Neuronal stem cell (in vitro differentiated cells): ENCODE results near the gene SCFD2.

Source experiments
- DNase-seq: peaks from one replicate; pipeline ENCODE4 v3.0.0-alpha.2; 2013; ENCODE audit warnings: low spot score
- H2AFZ ChIP-seq: one replicate; pipeline ENCODE4 v1.6.1; 2013; ENCODE audit warnings: mild to moderate bottlenecking, low read length, inconsistent platforms
- H2AK5ac ChIP-seq: 2 replicates; pipeline ENCODE4 v1.6.1; 2013; ENCODE audit warnings: low read depth, mild to moderate bottlenecking, inconsistent platforms, low read length, moderate library complexity, mixed read lengths
- H2BK120ac ChIP-seq: 2 replicates; pipeline ENCODE4 v1.6.1; 2013; ENCODE audit warnings: low read depth, mild to moderate bottlenecking, inconsistent platforms, low read length, moderate library complexity, mixed read lengths
- H2BK12ac ChIP-seq: one replicate; pipeline ENCODE4 v1.6.1; 2013; ENCODE audit warnings: low read length, inconsistent platforms
- H2BK15ac ChIP-seq: 2 replicates; pipeline ENCODE4 v1.6.1; 2013; ENCODE audit warnings: mild to moderate bottlenecking, low read length, inconsistent platforms, mixed read lengths
- H2BK5ac ChIP-seq: one replicate; pipeline ENCODE4 v1.6.1; 2013; ENCODE audit warnings: inconsistent platforms, mild to moderate bottlenecking, low read length, moderate library complexity
- H3K14ac ChIP-seq: one replicate; pipeline ENCODE4 v1.6.1; 2013; ENCODE audit warnings: low read length, inconsistent platforms
- H3K18ac ChIP-seq: 2 replicates; pipeline ENCODE4 v1.6.1; 2013; ENCODE audit warnings: low read length, inconsistent platforms
- H3K23ac ChIP-seq: 2 replicates; pipeline ENCODE4 v1.6.1; 2013; ENCODE audit warnings: low read depth, mild to moderate bottlenecking, mixed read lengths, low read length, inconsistent platforms; ENCODE audit not compliant: poor library complexity
- H3K27ac ChIP-seq: replicated peaks from 3 replicates; pipeline ENCODE4 v1.5.1; 2013; ENCODE audit warnings: low read length, inconsistent platforms
- H3K27me3 ChIP-seq, 3 experiments: 2 replicates each; pipeline ENCODE4 v1.6.1; 2013; ENCODE audit warnings: low read length in 3 of 3, mild to moderate bottlenecking in 2 of 3, inconsistent platforms in 1 of 3, low read depth in 1 of 3, mixed read lengths in 1 of 3, moderate library complexity in 1 of 3; ENCODE audit not compliant: control insufficient read depth in 3 of 3, insufficient read depth in 3 of 3
- H3K36me3 ChIP-seq, 2 donors: replicated peaks in 1 of 2; 2 replicates each; pipeline ENCODE4 v1.6.1; 2013; ENCODE audit warnings: low read length in 2 of 2; ENCODE audit not compliant: control insufficient read depth in 2 of 2, insufficient read depth in 2 of 2
- H3K4ac ChIP-seq: 2 replicates; pipeline ENCODE4 v1.6.1; 2013; ENCODE audit warnings: inconsistent platforms, mild to moderate bottlenecking, low read length, moderate library complexity
- H3K4me1 ChIP-seq, 2 donors: 1 replicate in 1 of 2; 2 replicates in 1 of 2; pipeline ENCODE4 v1.6.1; 2013; ENCODE audit warnings: low read length in 2 of 2, low read depth in 1 of 2; ENCODE audit not compliant: control insufficient read depth in 2 of 2, insufficient read depth in 1 of 2
- H3K4me2 ChIP-seq: one replicate; pipeline ENCODE4 v1.6.1; 2013; ENCODE audit warnings: mild to moderate bottlenecking, low read length, inconsistent platforms; ENCODE audit not compliant: insufficient read depth, poor library complexity, severe bottlenecking
- H3K4me3 ChIP-seq, 2 donors: 2 replicates each; pipeline ENCODE4 v1.5.1; 2013; ENCODE audit warnings: low read length in 2 of 2, mild to moderate bottlenecking in 2 of 2, inconsistent platforms in 1 of 2, moderate library complexity in 1 of 2
- H3K79me1 ChIP-seq: one replicate; pipeline ENCODE4 v1.6.1; 2013; ENCODE audit warnings: low read depth, mild to moderate bottlenecking, inconsistent platforms, low read length, moderate library complexity
- H3K9ac ChIP-seq: one replicate; pipeline ENCODE4 v1.6.1; 2013; ENCODE audit warnings: mild to moderate bottlenecking, low read depth, low read length, inconsistent platforms; ENCODE audit not compliant: poor library complexity
- H3K9me3 ChIP-seq, 2 donors: replicated peaks in 1 of 2; 2 replicates each; pipeline versions ENCODE3 to v1.6.1; 2013; ENCODE audit warnings: low read length in 2 of 2, mild to moderate bottlenecking in 2 of 2, inconsistent platforms in 1 of 2, low read depth in 1 of 2, mixed read lengths in 1 of 2, moderate library complexity in 1 of 2; ENCODE audit not compliant: control insufficient read depth in 2 of 2, insufficient read depth in 1 of 2
- H4K8ac ChIP-seq: one replicate; pipeline ENCODE4 v1.6.1; 2013; ENCODE audit warnings: low read depth, mild to moderate bottlenecking, inconsistent platforms, low read length, moderate library complexity
- H4K91ac ChIP-seq: one replicate; pipeline ENCODE4 v1.6.1; 2013; ENCODE audit warnings: low read length, low read depth, mild to moderate bottlenecking, inconsistent platforms; ENCODE audit not compliant: poor library complexity
- WGBS, 2 donors: extraction: QIAGEN DNeasy Blood & Tissue Kit; methylation state at CpG; one replicate each; pipeline ENCODE4 v1.1.7; 2013; ENCODE audit warnings: missing lambda C conversion rate in 2 of 2, mixed read lengths in 1 of 2; ENCODE audit not compliant: insufficient read length in 2 of 2, insufficient replicate concordance in 1 of 2; ENCODE audit errors: extremely low coverage in 2 of 2; 5-methylcytosine and 5-hydroxymethylcytosine counted together

SCFD2 gene

DNA sequence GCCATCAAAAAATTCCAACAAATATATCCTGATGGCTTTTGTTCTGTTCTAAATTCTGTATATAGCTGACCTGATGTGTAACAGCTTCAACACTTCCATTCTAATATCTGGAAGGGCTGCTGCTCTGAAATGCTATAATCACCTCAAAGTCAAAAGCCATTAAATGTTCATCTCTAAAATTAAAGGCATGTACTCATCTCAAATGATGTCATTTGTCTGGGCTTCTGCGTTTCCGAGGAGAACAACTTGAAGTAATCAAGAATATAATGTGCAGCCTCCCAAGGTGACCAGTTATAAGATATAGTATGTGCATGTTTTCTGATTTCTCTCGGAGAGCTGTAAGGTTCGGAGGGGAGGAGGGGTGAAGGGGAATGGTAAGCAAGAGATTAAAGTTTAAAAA is 237.6 kb downstream of the SCFD2 start:
- no peaks in the 10 kb centered on the region for H3K79me1 ChIP-seq
- WGBS, 2 donors = no CpG with 5 or more reads among the region's 4 CpGs
- H3K27ac ChIP-seq = no peak overlapping the region

DNA sequence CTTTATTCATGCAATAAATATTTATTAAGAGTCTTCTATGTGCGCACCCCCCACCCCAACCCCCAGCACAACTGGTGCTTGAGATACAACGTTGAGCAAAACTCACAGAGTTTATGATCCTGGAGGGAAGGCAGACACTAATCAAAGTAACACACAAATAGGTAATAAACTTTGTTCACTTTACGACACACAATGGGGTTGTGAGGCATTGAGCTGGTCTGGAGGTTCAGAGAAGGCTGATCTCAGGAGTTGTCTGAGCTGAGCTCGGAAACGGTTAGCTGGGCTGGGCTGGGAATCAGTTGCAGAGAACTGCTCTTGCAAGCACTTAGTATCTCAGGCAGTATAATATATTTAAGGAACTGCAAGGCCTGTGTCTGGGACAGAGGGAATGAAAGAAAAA is 238.5 kb downstream of the SCFD2 start:
- H2BK15ac ChIP-seq = no peak overlapping the region
- no peak for DNase-seq
- no peak overlapping the region for H3K4me2 ChIP-seq
- no peaks in the 10 kb centered on the region for H3K79me1 ChIP-seq
- no peak overlapping the region for H3K4me3 ChIP-seq
- H3K9ac ChIP-seq = no peak overlapping the region
- H2AK5ac ChIP-seq = no peak overlapping the region
- no CpG with 5 or more reads among the region's 5 CpGs for WGBS, 2 donors
- H3K4ac ChIP-seq = no peak overlapping the region
- H3K14ac ChIP-seq = no peak overlapping the region
- H3K27me3 ChIP-seq = no peaks in the 10 kb centered on the region
- no peak overlapping the region for H4K8ac ChIP-seq
- no peak overlapping the region for H3K27ac ChIP-seq
- H4K91ac ChIP-seq = no peak overlapping the region
- H3K36me3 ChIP-seq = no peaks in the 10 kb centered on the region
- H2BK5ac ChIP-seq = no peak overlapping the region
- H3K18ac ChIP-seq = no peak overlapping the region
- no peak overlapping the region for H3K23ac ChIP-seq
- peaks cover 0 to 7% of the 10 kb centered on the region in 2 donors for H3K4me1 ChIP-seq
- H2AFZ ChIP-seq = no peak overlapping the region
- H2BK12ac ChIP-seq = no peak overlapping the region
- no peaks in the 10 kb centered on the region for H3K9me3 ChIP-seq
- no peak overlapping the region for H2BK120ac ChIP-seq

More for the DNA sequence above, 237.6 kb downstream of the SCFD2 start:
- Histone ChIP-seq H3K4ac (no peak overlapping the region), H2AFZ (no peak overlapping the region), H2AK5ac (no peak overlapping the region), H2BK12ac (no peak overlapping the region), H3K14ac (no peak overlapping the region), H3K9me3 (no peaks in the 10 kb centered on the region), H3K9ac (no peak overlapping the region), H3K27me3 (no peaks in the 10 kb centered on the region), H3K18ac (no peak overlapping the region), H3K23ac (no peak overlapping the region), H2BK15ac (no peak overlapping the region), H4K91ac (no peak overlapping the region), H3K36me3 (no peaks in the 10 kb centered on the region), H3K4me3 (no peak overlapping the region), H2BK5ac (no peak overlapping the region), H4K8ac (no peak overlapping the region), H2BK120ac (no peak overlapping the region), H3K4me1 (peaks cover 0 to under 1% of the 10 kb centered on the region in 2 donors), H3K4me2 (no peak overlapping the region)
- no peak for DNase-seq

DNA sequence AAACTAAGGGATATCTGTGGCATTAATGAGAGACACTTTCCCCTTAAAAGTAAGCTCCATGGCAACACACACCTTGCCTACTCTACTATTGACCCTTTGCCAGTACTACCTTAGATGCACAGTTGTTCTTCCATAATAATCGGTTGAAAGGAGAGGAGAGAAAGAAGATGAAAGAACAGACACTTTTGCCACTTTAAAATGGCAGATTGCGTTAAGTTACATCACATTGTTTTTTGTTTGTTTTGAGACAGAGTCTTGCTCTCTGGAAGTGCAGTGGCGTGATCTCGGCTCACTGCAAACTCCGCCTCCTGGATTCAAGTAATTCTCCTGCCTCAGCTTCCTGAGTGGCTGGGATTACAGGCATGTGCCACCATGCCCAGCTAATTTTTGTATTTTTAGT is 239.8 kb downstream of the SCFD2 start:
- no CpG with 5 or more reads among the region's 5 CpGs for WGBS, 2 donors
- H3K23ac ChIP-seq = no peak overlapping the region

DNA sequence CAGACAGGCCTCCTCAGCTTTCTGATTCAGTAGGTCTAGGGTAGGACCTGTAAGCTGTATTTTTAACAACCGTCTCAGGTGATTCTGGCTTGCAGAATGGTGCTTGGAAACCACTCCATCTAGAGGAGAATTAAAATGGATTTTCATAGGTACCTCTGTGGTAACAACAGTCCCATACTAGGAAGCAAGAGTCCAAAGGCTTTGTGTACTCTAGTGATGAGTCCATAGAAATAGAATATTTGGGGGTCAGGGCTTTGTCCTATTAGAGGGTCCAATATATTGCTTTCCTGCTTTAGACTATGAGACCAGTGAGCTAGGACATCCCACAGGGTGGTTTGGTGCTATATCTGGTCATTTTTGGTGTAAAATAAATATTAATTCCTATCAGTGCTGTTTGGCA is 242.0 kb downstream of the SCFD2 start:
- H3K4me3 ChIP-seq = no peak overlapping the region
- no peak overlapping the region for H2BK120ac ChIP-seq
- H2BK15ac ChIP-seq = no peak overlapping the region
- no peak overlapping the region for H3K4me2 ChIP-seq
- H3K27me3 ChIP-seq = no peaks in the 10 kb centered on the region
- H3K23ac ChIP-seq = no peak overlapping the region
- H3K4ac ChIP-seq = no peak overlapping the region
- H3K36me3 ChIP-seq = no peaks in the 10 kb centered on the region
- no peak overlapping the region for H2BK5ac ChIP-seq
- H3K18ac ChIP-seq = no peak overlapping the region
- H2AFZ ChIP-seq = no peak overlapping the region
- no peak overlapping the region for H3K27ac ChIP-seq
- H3K79me1 ChIP-seq = no peaks in the 10 kb centered on the region
- no peak overlapping the region for H2BK12ac ChIP-seq
- H4K91ac ChIP-seq = no peak overlapping the region
- H3K4me1 ChIP-seq = peaks cover 7 to 25% of the 10 kb centered on the region in 2 donors
- no peaks in the 10 kb centered on the region for H3K9me3 ChIP-seq
- no peak overlapping the region for H3K14ac ChIP-seq
- H2AK5ac ChIP-seq = no peak overlapping the region
- no peak overlapping the region for H3K9ac ChIP-seq
- WGBS, 2 donors = no CpG with 5 or more reads among the region's 1 CpG
- no peak overlapping the region for H4K8ac ChIP-seq
- no peak for DNase-seq

More for the DNA sequence above, 239.8 kb downstream of the SCFD2 start:
- Histone ChIP-seq H3K4ac (no peak overlapping the region), H3K4me2 (no peak overlapping the region), H3K79me1 (no peaks in the 10 kb centered on the region), H3K9ac (no peak overlapping the region), H2BK5ac (no peak overlapping the region), H2AFZ (no peak overlapping the region), H2BK12ac (no peak overlapping the region), H2AK5ac (no peak overlapping the region), H4K8ac (no peak overlapping the region), H3K27ac (no peak overlapping the region), H3K18ac (no peak overlapping the region), H3K9me3 (no peaks in the 10 kb centered on the region), H4K91ac (no peak overlapping the region), H3K14ac (no peak overlapping the region), H3K36me3 (no peaks in the 10 kb centered on the region), H3K4me3 (no peak overlapping the region), H3K4me1 (peaks cover 5 to 13% of the 10 kb centered on the region in 2 donors), H2BK120ac (no peak overlapping the region), H3K27me3 (no peaks in the 10 kb centered on the region), H2BK15ac (no peak overlapping the region)
- DNase-seq = no peak
